RWPE1 (cell line): Measurements from ENCODE around the gene ASCC1.

Experiments used
- CTCF ChIA-PET: fragments of 350-600 bp; sonication (Branson Sonifier 250); formaldehyde crosslinking; extraction: SDS; loops from one replicate; lab custom pipeline; 2021; lab: Yijun Ruan, JAX
- POLR2A ChIA-PET: fragments of 400-600 bp; formaldehyde crosslinking; extraction: SDS; loops from one replicate; lab custom pipeline; 2020; ENCODE audit warnings: antibody characterized with exemption; ENCODE audit not compliant: low non-redundant PET; lab: Yijun Ruan, JAX
- DNase-seq: peaks from one replicate; pipeline ENCODE4 v3.0.0; 2012; ENCODE audit warnings: low spot score
- H3K27ac ChIP-seq: fragments of 450-650 bp; 2 replicates; pipeline ENCODE4 v1.5.1; 2017
- CTCF ChIP-seq: fragments of 450-650 bp; conservative IDR thresholded peaks from 2 replicates; pipeline ENCODE4 v1.5.1; 2017; ENCODE audit warnings: low read depth, mild to moderate bottlenecking

The ASCC1 gene

DNA sequence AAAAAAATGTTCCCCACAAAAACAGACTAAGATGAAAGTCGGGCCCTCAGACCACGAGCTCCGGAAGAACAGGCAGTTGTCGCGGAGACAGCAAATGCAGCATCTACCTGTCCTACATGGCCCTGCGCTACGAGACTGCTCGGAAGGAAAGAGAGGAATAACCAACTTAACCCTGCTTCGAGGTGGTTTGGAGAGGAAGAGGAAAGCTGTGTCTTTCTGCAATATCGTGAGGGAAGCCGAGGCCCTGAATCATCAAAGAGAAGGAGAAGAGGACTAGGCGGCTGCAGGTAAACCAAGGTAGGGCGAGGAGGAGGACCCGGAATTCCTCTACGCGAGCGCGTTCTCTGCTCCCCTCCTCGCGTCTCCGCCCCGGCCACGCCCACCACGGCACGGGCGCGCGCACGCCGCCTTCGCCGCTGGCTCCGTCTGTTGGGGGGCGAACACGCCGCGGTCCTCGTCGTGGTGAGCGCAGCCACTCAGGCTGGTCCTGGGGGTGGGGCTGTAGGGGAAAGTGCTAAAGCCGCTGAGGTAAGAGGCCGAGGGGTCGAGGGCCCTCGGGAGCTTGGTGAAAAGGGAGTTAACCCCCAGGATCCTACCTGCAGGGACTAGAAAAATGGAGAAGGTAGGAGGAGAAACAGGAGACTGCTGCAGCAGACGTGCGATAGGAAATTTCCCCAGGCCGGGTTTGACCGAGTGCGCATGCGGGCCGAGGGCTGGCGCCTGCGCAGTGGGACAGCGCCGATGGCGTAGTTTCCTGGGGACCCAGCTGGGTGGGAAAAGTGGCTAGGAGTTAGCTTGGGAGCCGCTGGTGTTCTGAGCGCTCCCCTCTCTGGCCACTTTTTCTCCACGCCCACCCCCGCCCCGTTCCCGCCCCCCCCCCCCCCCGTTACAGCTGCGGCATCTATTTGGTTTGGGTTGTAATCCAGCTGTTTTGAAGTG, at the start of gene ASCC1, which contains the start of gene ANAPC16:
ASCC1 (minus strand) TSS at position 666 of the 939 bp plus-strand sequence. CDS start 2,978 bp downstream, outside the sequence.
ANAPC16 (plus strand) TSS at position 402 of the 939 bp plus-strand sequence. CDS start 7,903 bp downstream, outside the sequence.
- ChIA-PET CTCF (interaction anchor here (0.5 to 1.2 kb wide), 8 partner anchors 59 to 1007 kb away, joined by 3 to 5 read pairs (median 3); no protein-coding TSS in a partner anchor), POLR2A (interaction anchor here (0.5 to 1.3 kb wide), 8 partner anchors 18 to 789 kb away, joined by 3 to 8 read pairs (median 4); no protein-coding TSS in a partner anchor)
- peak within 1 kb of the TSS; percentile 98 for H3K27ac ChIP-seq
- DNase-seq = peak; percentile 92
- TF ChIP-seq CTCF = no peak

DNA sequence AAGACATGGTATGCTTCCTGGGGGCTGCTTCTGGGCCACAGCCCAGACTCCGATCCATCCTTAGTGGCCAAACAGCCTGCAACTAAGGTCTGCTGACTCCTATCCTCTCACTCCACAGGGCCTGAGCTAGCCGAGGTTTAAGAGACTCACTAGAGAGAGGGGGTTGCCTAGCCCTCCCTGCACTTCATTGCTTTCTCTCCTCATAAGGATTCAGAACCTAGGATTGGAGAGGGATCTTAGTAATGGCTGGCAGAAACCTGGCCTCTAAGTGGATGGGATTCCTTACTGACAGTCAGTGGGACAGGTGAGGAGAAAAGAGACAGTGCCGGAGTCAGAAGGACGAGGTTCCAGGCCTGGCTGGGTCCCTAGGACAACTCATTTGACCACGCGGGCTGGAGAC, 49.4 kb upstream of the ASCC1 start:
- DNase-seq = no peak
- peak overlapping the region; percentile 100 for H3K27ac ChIP-seq
- POLR2A ChIA-PET = interaction anchor here (0.5 to 2.5 kb wide), 2 partner anchors 7 to 12 kb away, joined by 9 to 20 read pairs; partner anchors contain the start of gene DDIT4
- CTCF ChIA-PET = interaction anchor here (0.6 kb wide), 2 partner anchors 35 to 541 kb away, joined by 3 read pairs; no protein-coding TSS in a partner anchor
- TF ChIP-seq CTCF = no peak

GRCh38 chr10:72264536-72264935, 48.5 kb upstream of the ASCC1 start:
- H3K27ac ChIP-seq = peak overlapping the region; percentile 100
- CTCF ChIA-PET = interaction anchor here (0.6 kb wide), 1 partner anchor 76 kb away, joined by 4 read pairs; no protein-coding TSS in a partner anchor

GRCh38 chr10:72263613-72264241, 47.7 kb upstream of the ASCC1 start:
- no peak for TF ChIP-seq CTCF
- H3K27ac ChIP-seq = peak overlapping the region; percentile 100
- no peak for DNase-seq
- ChIA-PET CTCF (interaction anchor here (0.6 to 0.7 kb wide), 4 partner anchors 29 to 617 kb away, joined by 3 to 4 read pairs (median 3); no protein-coding TSS in a partner anchor), POLR2A (interaction anchor here (0.8 to 2.5 kb wide), 3 partner anchors 9 to 137 kb away, joined by 3 to 20 read pairs (median 4); partner anchors contain the start of gene DDIT4)

More at GRCh38 chr10:72264536-72264935, 48.5 kb upstream of the ASCC1 start:
- POLR2A ChIA-PET = interaction anchor here (1.0 to 2.5 kb wide), 2 partner anchors 8 to 138 kb away, joined by 4 to 20 read pairs; partner anchors contain the start of gene DDIT4
- TF ChIP-seq CTCF = no peak
- DNase-seq = no peak

DNA sequence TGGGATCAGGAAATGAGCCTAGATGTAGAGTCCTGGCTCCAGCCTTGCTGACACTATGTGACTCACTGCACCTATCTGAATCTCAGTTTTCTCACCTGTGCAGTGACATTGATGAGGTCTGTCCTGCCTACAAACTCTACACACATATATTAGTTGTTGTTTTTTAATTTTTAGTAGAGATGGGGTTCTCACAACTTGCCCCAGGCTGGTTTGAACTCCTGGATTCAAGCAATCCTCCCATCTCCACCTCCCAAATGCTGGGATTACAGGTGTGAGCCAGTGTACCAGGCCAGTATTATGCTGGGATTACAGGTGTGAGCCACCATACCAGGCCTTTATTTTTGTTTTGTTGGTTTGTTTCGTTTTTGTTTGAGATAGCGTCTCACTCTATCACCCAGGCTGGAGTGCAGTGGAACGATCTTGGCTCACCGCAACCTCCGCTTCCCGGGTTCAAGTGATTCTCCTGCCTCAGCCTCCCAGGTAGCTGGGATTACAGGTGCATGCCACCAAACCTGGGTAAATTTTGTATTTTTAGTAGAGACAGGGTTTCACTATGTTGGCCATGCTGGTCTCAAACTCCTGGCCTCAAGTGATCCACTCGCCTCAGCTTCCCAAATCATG, 45.8 kb upstream of the ASCC1 start:
- ChIA-PET POLR2A (no interaction called here), CTCF (interaction anchor here (2.7 kb wide), 1 partner anchor 13 kb away, joined by 16 read pairs; the partner anchor contains the start of gene DDIT4)
- no peak for TF ChIP-seq CTCF
- H3K27ac ChIP-seq = peak overlapping the region; percentile 100
- no peak for DNase-seq
